Skeletal muscle satellite cell (primary cell): ENCODE measurements around the gene FMN1.
A peak's percentile ranks its signal among the peaks of the same experiment; 100 is the strongest.

Experiments
- H3K27me3 ChIP-seq: 2 replicates; pipeline ENCODE4 v1.7.0; 2013; ENCODE audit warnings: low read length; ENCODE audit not compliant: control insufficient read depth, insufficient read depth
- H3K36me3 ChIP-seq: 2 replicates; pipeline ENCODE4 v1.7.0; 2013; ENCODE audit warnings: mild to moderate bottlenecking, control low read depth, low read length; ENCODE audit not compliant: insufficient read depth
- H3K4me1 ChIP-seq: 2 replicates; pipeline ENCODE4 v1.7.0; 2013; ENCODE audit warnings: low read length; ENCODE audit not compliant: control insufficient read depth, insufficient read depth
- H3K4me2 ChIP-seq: 2 replicates; pipeline ENCODE4 v1.7.0; 2013; ENCODE audit warnings: mild to moderate bottlenecking, low read length
- H3K4me3 ChIP-seq: 2 replicates; pipeline ENCODE4 v1.7.0; 2013; ENCODE audit warnings: low read length
- H3K9ac ChIP-seq: 2 replicates; pipeline ENCODE4 v1.7.0; 2013; ENCODE audit warnings: mild to moderate bottlenecking, low read depth, low read length, moderate library complexity
- H3K9me3 ChIP-seq: replicated peaks from 2 replicates; pipeline ENCODE4 v1.7.0; 2013; ENCODE audit warnings: mild to moderate bottlenecking, control low read depth, low read length

The FMN1 gene

GRCh38 chr15:33040496-33040895 is 154.0 kb downstream of the FMN1 start:
- Histone ChIP-seq H3K4me3 (no peak overlapping the region), H3K9ac (no peak overlapping the region), H3K9me3 (no peaks in the 10 kb centered on the region), H3K4me1 (no peaks in the 10 kb centered on the region), H3K36me3 (no peaks in the 10 kb centered on the region), H3K4me2 (no peak overlapping the region), H3K27me3 (no peaks in the 10 kb centered on the region)

GRCh38 chr15:33034588-33034987 is 159.9 kb downstream of the FMN1 start:
- Histone ChIP-seq H3K27me3 (no peaks in the 10 kb centered on the region), H3K4me2 (no peak overlapping the region), H3K4me1 (peaks cover 28% of the 10 kb centered on the region), H3K36me3 (no peaks in the 10 kb centered on the region), H3K9ac (no peak overlapping the region), H3K4me3 (no peak overlapping the region), H3K9me3 (no peaks in the 10 kb centered on the region)

GRCh38 chr15:33032053-33032452 is 162.5 kb downstream of the FMN1 start:
- peaks cover 52% of the 10 kb centered on the region for H3K4me1 ChIP-seq
- no peaks in the 10 kb centered on the region for H3K36me3 ChIP-seq
- peak overlapping the region; percentile 4 for H3K9ac ChIP-seq
- no peaks in the 10 kb centered on the region for H3K27me3 ChIP-seq
- H3K4me3 ChIP-seq, result no peak overlapping the region
- no peaks in the 10 kb centered on the region for H3K9me3 ChIP-seq
- H3K4me2 ChIP-seq, result peak overlapping the region; percentile 52

- peak overlapping the region; percentile 4 for H3K9ac ChIP-seq
- no peaks in the 10 kb centered on the region for H3K36me3 ChIP-seq
- H3K4me2 ChIP-seq, result peak overlapping the region; percentile 52
- H3K4me1 ChIP-seq, result peaks cover 59% of the 10 kb centered on the region
- H3K27me3 ChIP-seq, result no peaks in the 10 kb centered on the region
- no peaks in the 10 kb centered on the region for H3K9me3 ChIP-seq
- H3K4me3 ChIP-seq, result no peak overlapping the region
These were observed 163.1 kb downstream of the FMN1 start for GRCh38 chr15:33031324-33031821.

DNA sequence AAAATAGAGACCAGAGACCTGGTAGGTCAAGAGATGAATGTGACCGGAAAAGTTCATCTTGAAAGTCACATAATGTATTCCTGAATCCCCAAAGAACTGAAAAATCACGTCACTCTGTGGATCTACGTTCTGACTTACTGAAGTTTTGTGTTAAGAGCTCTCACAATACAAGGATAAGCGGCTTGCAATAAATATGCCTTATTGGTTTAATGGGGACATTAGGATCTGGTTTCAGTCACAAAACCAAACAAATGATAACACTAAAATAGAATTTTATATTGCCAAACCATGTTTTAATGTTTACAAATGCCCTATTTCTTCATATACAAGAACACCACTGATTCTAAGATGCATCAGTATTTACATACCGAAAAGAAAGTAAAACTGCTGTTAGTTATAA is 164.2 kb downstream of the FMN1 start:
- Histone ChIP-seq H3K9me3 (no peaks in the 10 kb centered on the region), H3K27me3 (no peaks in the 10 kb centered on the region), H3K9ac (no peak overlapping the region), H3K36me3 (no peaks in the 10 kb centered on the region), H3K4me3 (no peak overlapping the region), H3K4me1 (peaks cover 67% of the 10 kb centered on the region), H3K4me2 (no peak overlapping the region)

DNA sequence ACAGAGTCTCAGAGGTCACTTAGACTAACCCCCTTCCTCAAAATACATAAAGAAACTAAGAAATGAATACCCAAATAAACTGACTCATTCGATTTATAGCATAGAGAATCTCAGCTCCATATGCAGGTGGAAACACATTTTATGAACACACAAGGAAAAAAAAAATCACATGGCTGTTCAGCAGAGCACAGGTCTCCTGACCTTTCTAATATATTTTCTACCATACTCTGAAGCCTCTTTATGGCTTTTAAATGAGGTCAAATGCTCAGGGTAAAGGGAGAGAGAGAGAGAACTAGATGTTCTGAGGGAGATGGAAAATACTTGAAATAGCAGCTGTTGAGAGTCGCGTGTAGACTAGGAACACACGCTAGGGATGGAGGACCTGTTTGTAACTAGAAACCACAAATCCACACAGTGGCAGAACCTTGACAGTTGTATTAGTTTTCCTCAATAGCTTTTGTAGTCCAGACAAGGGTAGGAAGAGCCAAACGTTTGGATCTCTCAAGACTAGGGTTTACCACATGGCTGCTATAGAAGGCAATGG is 165.3 kb downstream of the FMN1 start:
- H3K9me3 ChIP-seq, result no peaks in the 10 kb centered on the region
- no peaks in the 10 kb centered on the region for H3K36me3 ChIP-seq
- H3K4me1 ChIP-seq, result peaks cover 74% of the 10 kb centered on the region
- no peak overlapping the region for H3K4me2 ChIP-seq
- H3K9ac ChIP-seq, result peak overlapping the region; percentile 4
- H3K4me3 ChIP-seq, result no peak overlapping the region
- H3K27me3 ChIP-seq, result no peaks in the 10 kb centered on the region

GRCh38 chr15:33028495-33028894 is 166.0 kb downstream of the FMN1 start:
- H3K36me3 ChIP-seq, result no peaks in the 10 kb centered on the region
- peaks cover 74% of the 10 kb centered on the region for H3K4me1 ChIP-seq
- no peak overlapping the region for H3K4me2 ChIP-seq
- no peaks in the 10 kb centered on the region for H3K27me3 ChIP-seq
- H3K9ac ChIP-seq, result peak overlapping the region; percentile 4
- H3K4me3 ChIP-seq, result no peak overlapping the region
- no peaks in the 10 kb centered on the region for H3K9me3 ChIP-seq

GRCh38 chr15:33027306-33028035 is 167.0 kb downstream of the FMN1 start:
- Histone ChIP-seq H3K9ac (no peak overlapping the region), H3K9me3 (no peaks in the 10 kb centered on the region), H3K4me2 (no peak overlapping the region), H3K27me3 (no peaks in the 10 kb centered on the region), H3K36me3 (no peaks in the 10 kb centered on the region), H3K4me1 (peaks cover 78% of the 10 kb centered on the region), H3K4me3 (no peak overlapping the region)

- Histone ChIP-seq H3K9ac (no peak overlapping the region), H3K36me3 (no peaks in the 10 kb centered on the region), H3K4me1 (peaks cover 76% of the 10 kb centered on the region), H3K9me3 (no peaks in the 10 kb centered on the region), H3K4me3 (no peak overlapping the region), H3K4me2 (no peak overlapping the region), H3K27me3 (no peaks in the 10 kb centered on the region)
These were observed 167.9 kb downstream of the FMN1 start for GRCh38 chr15:33026614-33027013.

GRCh38 chr15:33022629-33023028 is 171.9 kb downstream of the FMN1 start:
- peaks cover 42% of the 10 kb centered on the region for H3K4me1 ChIP-seq
- H3K9me3 ChIP-seq, result no peaks in the 10 kb centered on the region
- H3K9ac ChIP-seq, result peak overlapping the region; percentile 38
- no peaks in the 10 kb centered on the region for H3K36me3 ChIP-seq
- H3K27me3 ChIP-seq, result no peaks in the 10 kb centered on the region
- peak overlapping the region; percentile 29 for H3K4me2 ChIP-seq
- H3K4me3 ChIP-seq, result no peak overlapping the region

GRCh38 chr15:33021806-33022389 is 172.6 kb downstream of the FMN1 start:
- Histone ChIP-seq H3K4me1 (peaks cover 34% of the 10 kb centered on the region), H3K4me2 (peak overlapping the region; percentile 29), H3K9ac (peak overlapping the region; percentile 38)

More at GRCh38 chr15:33021806-33022389, 172.6 kb downstream of the FMN1 start:
- no peaks in the 10 kb centered on the region for H3K27me3 ChIP-seq
- no peaks in the 10 kb centered on the region for H3K9me3 ChIP-seq
- no peaks in the 10 kb centered on the region for H3K36me3 ChIP-seq
- no peak overlapping the region for H3K4me3 ChIP-seq
